ENCODE data around the gene SGMS2. TPM values are rescaled to one million over a fixed set of nuclear protein-coding genes. Genes with fewer than 3 reads are reported as not detected.

Gene SGMS2
- total and polyA plus RNA-seq, 9 of the 15 experiments (the other 6 are each of a cell fraction or from before 2014, with no cell fraction given) = 0.07 to 0.25 (median 0.11) TPM; not detected in 5

GRCh38 chr4:107835406-107835805 lies 10.7 kb downstream of the SGMS2 start:
- H3K9me1 ChIP-seq (ENCODE audit: control insufficient read depth, insufficient read depth, low read length) = no peaks in the 10 kb centered on the region
- no peaks in the 10 kb centered on the region for H3K79me2 ChIP-seq (ENCODE audit: control insufficient read depth, insufficient read depth, low read length)
- FAIRE-seq = no peak
- H3K4me3 ChIP-seq = no peak overlapping the region
- WGBS (ENCODE audit: insufficient coverage, low coverage, missing lambda C conversion rate) = 3% methylated on average over 5 of the region's 5 CpGs
- ChIA-PET POLR2A (no interaction called here), CTCF (ENCODE audit: low intra/inter-chr PET ratio) (no interaction called here)
- no TSS peak for BruUV-seq (replicated peaks)
- H3K36me3 ChIP-seq (ENCODE audit: control insufficient read depth, insufficient read depth, low read length) = no peaks in the 10 kb centered on the region
- H3K9me3 ChIP-seq (replicated peaks; ENCODE audit: control insufficient read depth, insufficient read depth, low read depth, low read length) = no peaks in the 10 kb centered on the region
- intact Hi-C loops (cut with micrococcal nuclease) (no loop called here), in situ Hi-C loops (cut with MboI) (no loop called here)
- no peak overlapping the region for H3K27ac ChIP-seq (ENCODE audit: extremely low read depth, low read depth, low read length)
- H3K27me3 ChIP-seq (ENCODE audit: control insufficient read depth in 2 of 2, insufficient read depth in 2 of 2, low read length in 2 of 2) = peaks cover 0 to 4% of the 10 kb centered on the region in 2 experiments; a peak in 1 of 5 replicates
- H4K20me1 ChIP-seq (replicated peaks; ENCODE audit: control insufficient read depth, insufficient read depth, low read length) = no peaks in the 10 kb centered on the region; the same call in 1 of the 2 replicates
- no peak overlapping the region for H2AFZ ChIP-seq (ENCODE audit: low read depth, low read length)
- H3K9ac ChIP-seq (ENCODE audit: insufficient read depth in 1 of 2, low read depth in 2 of 2, low read length in 2 of 2) = no peak overlapping the region
- DNase-seq (ENCODE audit: extremely low read depth in 1 of 4, low spot score in 3 of 4) = no peak
- H3K4me2 ChIP-seq (ENCODE audit: insufficient read depth, low read length) = no peak overlapping the region
- ATAC-seq = no peak
- H3K4me1 ChIP-seq (replicated peaks in 1 of 2; ENCODE audit: control insufficient read depth in 2 of 2, insufficient read depth in 2 of 2, low read length in 2 of 2) = no peaks in the 10 kb centered on the region
- TF ChIP-seq TRIM28 (IDR thresholded peaks at IDR 0.05) (no peak), ZNF41 (CRISPR knock-in tag; conservative IDR thresholded peaks at IDR 0.05) (no peak), ZNF347 (CRISPR knock-in tag; IDR thresholded peaks at IDR 0.05; ENCODE audit: low read depth) (no peak), HLTF (IDR thresholded peaks at IDR 0.05) (no peak), CHCHD3 (CRISPR knock-in tag; IDR thresholded peaks at IDR 0.05) (no peak), SMC3 (conservative IDR thresholded peaks at IDR 0.05; ENCODE audit: insufficient read depth, low read depth, low read length) (no peak), CTCF (IDR thresholded peaks at IDR 0.05 in 2 of 3, conservative IDR thresholded peaks at IDR 0.05 in 1 of 3; ENCODE audit: insufficient read depth in 2 of 3, low read depth in 1 of 3, low read length in 3 of 3) (no peak)
- TF ChIP-seq, protein P1, sequence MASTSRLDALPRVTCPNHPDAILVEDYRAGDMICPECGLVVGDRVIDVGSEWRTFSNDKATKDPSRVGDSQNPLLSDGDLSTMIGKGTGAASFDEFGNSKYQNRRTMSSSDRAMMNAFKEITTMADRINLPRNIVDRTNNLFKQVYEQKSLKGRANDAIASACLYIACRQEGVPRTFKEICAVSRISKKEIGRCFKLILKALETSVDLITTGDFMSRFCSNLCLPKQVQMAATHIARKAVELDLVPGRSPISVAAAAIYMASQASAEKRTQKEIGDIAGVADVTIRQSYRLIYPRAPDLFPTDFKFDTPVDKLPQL (IDR thresholded peaks at IDR 0.05; ENCODE audit: extremely low read depth, insufficient read length) = no peak
- TF ChIP-seq, protein P2, sequence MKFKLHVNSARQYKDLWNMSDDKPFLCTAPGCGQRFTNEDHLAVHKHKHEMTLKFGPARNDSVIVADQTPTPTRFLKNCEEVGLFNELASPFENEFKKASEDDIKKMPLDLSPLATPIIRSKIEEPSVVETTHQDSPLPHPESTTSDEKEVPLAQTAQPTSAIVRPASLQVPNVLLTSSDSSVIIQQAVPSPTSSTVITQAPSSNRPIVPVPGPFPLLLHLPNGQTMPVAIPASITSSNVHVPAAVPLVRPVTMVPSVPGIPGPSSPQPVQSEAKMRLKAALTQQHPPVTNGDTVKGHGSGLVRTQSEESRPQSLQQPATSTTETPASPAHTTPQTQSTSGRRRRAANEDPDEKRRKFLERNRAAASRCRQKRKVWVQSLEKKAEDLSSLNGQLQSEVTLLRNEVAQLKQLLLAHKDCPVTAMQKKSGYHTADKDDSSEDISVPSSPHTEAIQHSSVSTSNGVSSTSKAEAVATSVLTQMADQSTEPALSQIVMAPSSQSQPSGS (CRISPR knock-in tag; IDR thresholded peaks at IDR 0.05) = no peak
- TF ChIP-seq, protein P3, sequence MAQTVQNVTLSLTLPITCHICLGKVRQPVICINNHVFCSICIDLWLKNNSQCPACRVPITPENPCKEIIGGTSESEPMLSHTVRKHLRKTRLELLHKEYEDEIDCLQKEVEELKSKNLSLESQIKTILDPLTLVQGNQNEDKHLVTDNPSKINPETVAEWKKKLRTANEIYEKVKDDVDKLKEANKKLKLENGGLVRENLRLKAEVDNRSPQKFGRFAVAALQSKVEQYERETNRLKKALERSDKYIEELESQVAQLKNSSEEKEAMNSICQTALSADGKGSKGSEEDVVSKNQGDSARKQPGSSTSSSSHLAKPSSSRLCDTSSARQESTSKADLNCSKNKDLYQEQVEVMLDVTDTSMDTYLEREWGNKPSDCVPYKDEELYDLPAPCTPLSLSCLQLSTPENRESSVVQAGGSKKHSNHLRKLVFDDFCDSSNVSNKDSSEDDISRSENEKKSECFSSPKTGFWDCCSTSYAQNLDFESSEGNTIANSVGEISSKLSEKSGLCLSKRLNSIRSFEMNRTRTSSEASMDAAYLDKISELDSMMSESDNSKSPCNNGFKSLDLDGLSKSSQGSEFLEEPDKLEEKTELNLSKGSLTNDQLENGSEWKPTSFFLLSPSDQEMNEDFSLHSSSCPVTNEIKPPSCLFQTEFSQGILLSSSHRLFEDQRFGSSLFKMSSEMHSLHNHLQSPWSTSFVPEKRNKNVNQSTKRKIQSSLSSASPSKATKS (CRISPR knock-in tag; IDR thresholded peaks at IDR 0.05) = no peak
- TF ChIP-seq, protein P4, sequence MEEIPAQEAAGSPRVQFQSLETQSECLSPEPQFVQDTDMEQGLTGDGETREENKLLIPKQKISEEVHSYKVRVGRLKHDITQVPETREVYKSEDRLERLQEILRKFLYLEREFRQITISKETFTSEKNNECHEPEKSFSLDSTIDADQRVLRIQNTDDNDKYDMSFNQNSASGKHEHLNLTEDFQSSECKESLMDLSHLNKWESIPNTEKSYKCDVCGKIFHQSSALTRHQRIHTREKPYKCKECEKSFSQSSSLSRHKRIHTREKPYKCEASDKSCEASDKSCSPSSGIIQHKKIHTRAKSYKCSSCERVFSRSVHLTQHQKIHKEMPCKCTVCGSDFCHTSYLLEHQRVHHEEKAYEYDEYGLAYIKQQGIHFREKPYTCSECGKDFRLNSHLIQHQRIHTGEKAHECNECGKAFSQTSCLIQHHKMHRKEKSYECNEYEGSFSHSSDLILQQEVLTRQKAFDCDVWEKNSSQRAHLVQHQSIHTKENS (CRISPR knock-in tag; IDR thresholded peaks at IDR 0.05) = no peak
